ENCODE data around the gene AHCY.
"Not testable (repeated sequence)": the region's sequence is repeated elsewhere in the genome, so short reads cannot be mapped to it uniquely, and the experiment has no call there.

Gene AHCY

DNA sequence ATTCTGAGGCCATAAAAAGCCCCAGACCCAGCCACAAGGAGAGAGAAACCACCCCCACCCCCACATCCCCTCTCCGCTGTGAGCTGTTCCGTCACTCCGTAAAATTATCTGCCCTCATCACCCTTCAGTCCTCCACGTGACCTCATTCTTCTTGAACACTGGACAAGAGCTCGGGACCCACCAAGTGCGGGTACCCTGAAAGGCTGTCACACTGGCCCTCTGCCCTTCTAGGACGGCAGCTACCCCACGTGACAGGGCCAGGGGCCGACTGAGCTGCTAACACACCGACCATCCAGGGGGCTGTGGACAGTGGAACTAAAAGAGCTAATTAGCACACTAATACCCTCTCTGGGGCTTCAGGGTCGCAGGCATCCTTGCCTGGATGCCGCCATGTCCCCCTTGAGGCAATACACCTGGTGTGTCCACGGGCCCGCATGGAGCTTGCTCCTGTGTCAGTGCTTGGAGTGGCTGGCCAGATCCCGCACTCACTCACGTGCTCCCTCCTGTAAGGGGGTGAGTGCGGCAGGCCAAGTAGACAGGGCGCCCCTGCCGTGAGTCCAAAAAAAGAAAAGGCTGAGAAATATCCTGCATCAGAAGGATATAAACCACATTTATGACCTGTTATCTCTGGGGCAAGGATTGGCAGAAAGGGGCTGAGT lies 29.2 kb upstream of the AHCY start:
- no peak for TF ChIP-seq ZNF274 (IDR thresholded peaks at IDR 0.05; ENCODE audit: low read depth, low read length)
- no peak overlapping the region for H3K4me3 ChIP-seq (ENCODE audit: low read length)

- no peak overlapping the region for H3K4me3 ChIP-seq (ENCODE audit: low read length)
- no peak for TF ChIP-seq ZNF274 (IDR thresholded peaks at IDR 0.05; ENCODE audit: low read depth, low read length)
Measured at GRCh38 chr20:34331838-34332237, 28.7 kb upstream of the AHCY start.

DNA sequence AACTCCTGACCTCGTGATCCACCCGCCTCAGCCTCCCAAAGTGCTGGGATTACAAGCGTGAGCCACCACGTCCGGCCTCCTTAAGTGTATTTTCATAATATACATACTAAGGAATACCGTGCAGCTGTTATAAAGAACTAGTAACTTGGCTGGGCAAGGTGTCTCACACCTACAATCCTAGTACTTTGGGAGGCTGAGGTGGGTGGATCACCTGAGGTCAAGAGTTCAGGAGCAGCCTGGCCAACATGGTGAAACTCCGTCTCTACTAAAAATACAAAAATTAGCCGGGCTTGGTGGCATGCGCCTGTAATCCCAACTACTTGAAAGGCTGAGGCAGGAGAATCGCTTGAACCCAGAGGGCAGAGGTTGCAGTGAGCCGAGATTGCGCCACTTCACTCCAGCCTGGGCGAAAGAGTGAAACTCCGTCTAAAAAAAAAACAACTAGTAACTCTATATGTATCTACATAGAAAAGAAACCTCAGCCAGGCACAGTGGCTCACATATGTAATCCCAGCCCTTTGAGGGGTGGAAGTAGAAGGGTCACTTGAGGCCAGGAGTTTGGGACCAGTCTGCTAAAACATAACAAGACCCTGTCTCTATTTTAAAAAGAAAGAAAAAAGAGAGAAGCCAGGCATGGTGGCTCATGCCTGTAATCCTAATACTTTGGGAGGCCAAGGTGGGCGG lies 27.8 kb upstream of the AHCY start:
- H3K4me3 ChIP-seq (ENCODE audit: low read length) = not testable (repeated sequence)

GRCh38 chr20:34328928-34329677 lies 25.9 kb upstream of the AHCY start:
- H3K4me3 ChIP-seq (ENCODE audit: low read length) = no peak overlapping the region
- TF ChIP-seq ZNF274 (IDR thresholded peaks at IDR 0.05; ENCODE audit: low read depth, low read length) = no peak

DNA sequence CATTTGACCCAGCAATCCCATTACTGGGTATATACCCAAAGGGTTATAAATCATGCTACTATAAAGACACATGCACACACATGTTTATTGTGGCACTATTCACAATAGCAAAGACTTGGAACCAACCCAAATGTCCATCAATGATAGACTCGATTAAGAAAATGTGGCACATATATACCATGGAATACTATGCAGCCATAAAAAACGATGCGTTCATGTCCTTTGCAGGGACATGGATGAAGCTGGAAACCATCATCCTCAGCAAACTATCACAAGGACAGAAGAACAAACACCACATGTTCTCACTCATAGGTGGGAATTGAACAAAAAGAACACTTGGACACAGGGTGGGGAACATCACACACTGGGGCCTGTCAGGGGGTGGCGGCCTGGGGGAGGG lies 25.1 kb upstream of the AHCY start:
- H3K4me3 ChIP-seq (ENCODE audit: low read length) = not testable (repeated sequence)

GRCh38 chr20:34324541-34324940 lies 21.4 kb upstream of the AHCY start:
- no peak for TF ChIP-seq ZNF274 (IDR thresholded peaks at IDR 0.05; ENCODE audit: low read depth, low read length)
- H3K4me3 ChIP-seq (ENCODE audit: low read length) = no peak overlapping the region

DNA sequence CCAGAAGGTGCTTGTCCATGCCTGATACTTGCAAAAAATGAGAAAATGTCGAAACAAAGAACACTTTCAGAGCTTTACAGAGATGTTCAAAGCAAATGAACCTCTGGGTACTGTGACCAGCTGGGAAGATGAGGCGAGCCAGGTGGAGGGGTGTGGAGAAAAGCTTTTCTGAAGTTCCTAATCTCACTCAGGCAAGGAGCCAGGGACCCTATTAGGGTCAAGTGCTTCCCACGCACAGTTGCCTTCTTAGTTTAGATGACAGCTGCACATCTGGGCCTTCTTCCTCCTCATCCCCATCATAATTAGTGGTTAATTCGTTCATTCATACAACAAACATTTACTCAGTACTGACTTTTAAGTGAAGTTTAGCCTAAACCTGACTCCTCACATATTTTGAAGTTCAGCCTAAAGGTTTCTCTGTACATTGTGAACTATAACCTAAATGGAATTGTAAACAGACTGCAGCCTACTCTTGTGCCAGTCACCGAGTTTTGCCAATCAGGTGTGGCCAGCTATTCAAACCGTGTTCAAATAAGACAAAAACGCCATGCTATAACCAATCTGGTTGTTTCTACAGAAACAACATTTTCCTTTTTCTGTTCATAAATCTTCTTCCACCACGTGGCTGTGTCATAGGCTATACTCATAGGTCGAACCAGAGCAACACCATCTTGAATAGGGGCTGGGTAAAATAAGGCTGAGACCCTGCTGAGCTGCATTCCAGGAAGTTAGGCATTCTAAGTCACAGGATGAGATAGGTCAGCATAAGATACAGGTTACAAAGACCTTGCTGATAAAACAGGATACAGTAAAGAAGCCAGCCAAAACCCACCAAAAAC lies 19.3 kb upstream of the AHCY start:
- no peak overlapping the region for H3K4me3 ChIP-seq (ENCODE audit: low read length)
- no peak for TF ChIP-seq ZNF274 (IDR thresholded peaks at IDR 0.05; ENCODE audit: low read depth, low read length)

GRCh38 chr20:34320861-34321260 lies 17.7 kb upstream of the AHCY start:
- H3K4me3 ChIP-seq (ENCODE audit: low read length) = no peak overlapping the region
- TF ChIP-seq ZNF274 (IDR thresholded peaks at IDR 0.05; ENCODE audit: low read depth, low read length) = no peak

DNA sequence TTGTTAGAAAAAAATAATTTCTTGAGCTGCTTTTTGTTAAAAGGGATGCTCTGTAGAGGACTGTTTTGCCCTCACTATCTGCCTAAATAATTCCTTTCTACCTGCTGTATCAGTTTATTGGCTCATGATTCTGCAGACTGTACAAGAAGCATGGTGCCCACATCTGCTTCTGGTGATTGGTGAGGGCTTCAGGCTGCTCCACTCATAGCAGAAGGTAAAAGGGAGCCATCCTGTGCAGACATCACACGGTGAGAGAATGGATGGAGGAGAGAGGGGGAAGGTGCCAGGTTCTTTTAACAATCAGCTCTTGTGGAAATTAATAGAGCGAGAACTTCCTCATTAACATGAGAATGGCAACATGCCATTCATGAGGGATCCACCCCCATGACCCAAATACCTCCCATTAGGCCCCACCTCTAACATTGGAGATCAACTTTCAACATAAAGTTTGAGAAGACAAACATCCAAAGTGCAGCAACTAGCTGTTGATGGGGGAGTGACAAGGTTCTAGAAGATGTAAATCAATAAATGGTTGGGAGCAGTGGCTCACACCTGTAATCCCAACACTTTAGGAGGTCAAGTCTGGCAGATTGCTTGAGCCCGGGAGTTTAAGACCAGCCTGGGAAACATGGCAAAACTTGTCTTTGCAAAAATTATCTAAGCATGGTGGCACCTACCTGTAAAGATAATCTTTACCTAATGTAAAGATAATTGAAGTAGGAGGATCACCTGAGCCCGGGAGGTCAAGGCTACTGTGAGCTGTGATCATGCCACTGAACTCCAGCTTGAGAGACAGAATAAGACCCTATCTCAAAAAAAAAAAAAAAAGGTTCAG lies 15.7 kb upstream of the AHCY start:
- no peak for TF ChIP-seq ZNF274 (IDR thresholded peaks at IDR 0.05; ENCODE audit: low read depth, low read length)
- H3K4me3 ChIP-seq (ENCODE audit: low read length) = no peak overlapping the region

DNA sequence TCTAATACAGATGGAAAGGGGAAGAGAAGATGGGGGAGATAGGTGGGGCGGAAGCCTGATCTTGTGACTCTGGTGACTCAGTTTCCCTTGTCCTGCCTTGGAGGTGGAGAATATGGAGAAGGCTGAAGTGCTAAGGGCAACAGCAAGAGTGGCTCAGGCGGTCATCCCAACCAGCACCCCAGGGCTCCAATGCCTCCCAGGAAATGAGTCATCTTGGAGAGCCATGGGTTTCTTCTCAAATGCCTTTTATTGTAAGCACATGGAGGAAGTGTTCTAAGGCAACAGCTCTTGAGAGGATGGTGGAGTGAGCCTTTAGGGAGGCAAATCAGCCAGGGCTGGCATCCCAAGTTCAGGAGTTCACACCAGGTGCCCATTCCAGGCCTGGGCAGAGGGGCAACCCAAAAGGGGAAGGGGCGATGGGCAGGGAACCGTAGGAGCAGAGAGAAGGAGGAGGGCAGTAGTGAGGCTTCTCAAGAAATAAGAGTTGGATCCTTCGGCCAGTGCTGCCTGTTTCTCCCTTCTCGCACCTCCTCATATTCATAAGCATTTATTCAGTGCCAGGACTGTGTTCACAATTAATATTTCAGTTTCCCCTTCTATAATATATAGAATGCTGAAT lies 13.2 kb upstream of the AHCY start:
- H3K4me3 ChIP-seq (ENCODE audit: low read length) = no peak overlapping the region
- no peak for TF ChIP-seq ZNF274 (IDR thresholded peaks at IDR 0.05; ENCODE audit: low read depth, low read length)

DNA sequence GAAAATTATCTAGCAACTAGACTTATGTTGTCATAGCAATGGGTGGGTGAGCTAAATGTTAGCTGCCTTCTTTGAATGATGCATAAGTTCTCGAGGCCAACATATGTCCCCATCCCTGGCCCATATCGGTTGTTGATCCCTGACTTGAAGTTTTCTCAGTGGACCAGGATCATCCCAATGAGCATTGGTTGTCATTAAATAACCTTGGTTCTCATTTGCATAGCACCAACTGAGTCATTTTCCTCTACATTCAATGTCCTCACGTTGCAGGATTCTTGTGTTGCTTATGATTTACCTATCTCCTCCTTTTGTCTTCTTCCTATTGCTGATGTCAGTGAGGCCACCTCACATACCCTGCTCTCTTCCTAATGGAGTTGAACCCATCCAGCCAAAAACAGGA lies 12.1 kb upstream of the AHCY start:
- TF ChIP-seq ZNF274 (IDR thresholded peaks at IDR 0.05; ENCODE audit: low read depth, low read length) = no peak

GRCh38 chr20:34312544-34313217 lies 9.5 kb upstream of the AHCY start:
- H3K4me3 ChIP-seq (ENCODE audit: low read length) = no peak overlapping the region
- no peak for TF ChIP-seq ZNF274 (IDR thresholded peaks at IDR 0.05; ENCODE audit: low read depth, low read length)

More for the DNA sequence above, 12.1 kb upstream of the AHCY start:
- no peak overlapping the region for H3K4me3 ChIP-seq (ENCODE audit: low read length)

DNA sequence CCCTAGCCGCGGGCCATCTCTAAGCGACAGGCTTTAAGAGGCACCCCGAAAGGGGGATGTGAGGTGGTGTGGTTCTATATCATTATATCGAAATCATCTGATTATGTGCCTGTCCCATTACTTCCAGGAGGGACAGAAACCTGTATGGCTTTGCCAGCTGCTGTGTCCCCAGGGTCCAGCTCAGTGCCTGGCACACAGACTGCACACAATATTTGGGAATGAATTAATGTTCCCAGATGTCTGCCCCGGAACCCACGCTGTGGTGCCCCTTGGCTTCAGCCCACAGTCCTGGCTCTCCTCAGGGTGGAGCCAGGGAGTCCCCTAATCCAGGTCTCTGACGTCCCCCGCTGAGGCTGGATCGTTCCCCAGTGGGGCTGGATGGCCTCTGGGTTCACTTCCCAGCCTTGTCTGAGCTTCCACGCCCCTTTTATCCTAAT lies 8.9 kb upstream of the AHCY start:
- no peak overlapping the region for H3K4me3 ChIP-seq (ENCODE audit: low read length)
- no peak for TF ChIP-seq ZNF274 (IDR thresholded peaks at IDR 0.05; ENCODE audit: low read depth, low read length)

Measured in GM08714 (cell line).